Body of pancreas (tissue), 4 donors: ENCODE results near the gene BRF1. TPM values are rescaled to one million over a fixed set of nuclear protein-coding genes. Genes with fewer than 3 reads are reported as not detected.
"Not testable (repeated sequence)": the region's sequence is repeated elsewhere in the genome, so short reads cannot be mapped to it uniquely, and the experiment has no call there.

ENCODE experiments used
- ATAC-seq: fragments of 150-250 bp; one replicate; pipeline ENCODE4 v1.9.1; 2016
- DNase-seq, 4 donors: peaks; one replicate each; pipeline ENCODE4 v3.0.0-alpha.2; 2019
- H3K27ac ChIP-seq, 4 donors: fragments of 200-600 bp; sonication (generic); 1 replicate in 3 of 4; 2 replicates in 1 of 4; pipeline versions ENCODE4 v1.5.1 to v1.6.1; 2016 to 2019; ENCODE audit warnings: mild to moderate bottlenecking in 1 of 4, mixed read lengths in 1 of 4, moderate library complexity in 1 of 4
- H3K27me3 ChIP-seq, 2 donors: fragments of 200-600 bp; sonication (generic); one replicate each; pipeline ENCODE4 v1.6.0; 2016; ENCODE audit warnings: mild to moderate bottlenecking in 1 of 2
- H3K36me3 ChIP-seq, 2 donors: fragments of 200-600 bp; sonication (generic); replicated peaks in 1 of 2; 2 replicates each; pipeline ENCODE4 v1.5.1; 2016; ENCODE audit warnings: low read depth in 2 of 2; ENCODE audit not compliant: insufficient read depth in 1 of 2
- H3K4me1 ChIP-seq: fragments of 200-600 bp; sonication (generic); one replicate; pipeline ENCODE4 v1.6.0; 2016
- H3K4me3 ChIP-seq, 2 donors: fragments of 200-600 bp; sonication (generic); 1 replicate in 1 of 2; 2 replicates in 1 of 2; pipeline ENCODE4 v1.5.1; 2016 to 2019
- H3K9me3 ChIP-seq, 3 donors: fragments of 200-600 bp; sonication (generic); 1 replicate in 2 of 3; 2 replicates in 1 of 3; pipeline ENCODE4 v1.5.1; 2016
- POLR2A ChIP-seq, 3 donors: fragments of 450-650 bp; IDR thresholded peaks; one replicate each; pipeline ENCODE4 v1.6.1; 2016; ENCODE audit warnings: antibody characterized with exemption in 3 of 3, mild to moderate bottlenecking in 2 of 3
- WGBS, 2 donors: methylation state at CpG; one replicate each; pipeline ENCODE4 v1.1.5; 2017; 5-methylcytosine and 5-hydroxymethylcytosine counted together
- intact Hi-C: fragments of 100-400 bp; cut with DNase I; formaldehyde crosslinking; loops from one replicate; pipeline ENCODE4 v1.15.1; 2023
- total RNA-seq, 2 donors: library from RNA; depleted of rRNA; stranded (reverse); fragments of >200 nt; gene quantifications; one replicate each; pipeline ENCODE4 v1.1.0, GENCODE V29; 2016
- TF ChIP-seq, protein P1 (sequence below), 7 experiments: fragments of 450-650 bp in 4 of 7; fragments of 200-600 bp in 3 of 7; sonication (generic) in 3 of 7; IDR thresholded peaks; one replicate each; pipeline ENCODE4 v1.5.1; 2016 to 2019; ENCODE audit warnings: antibody characterized with exemption in 7 of 7

The BRF1 gene
- total RNA-seq, 2 donors from 2014 or later: 54.5 to 86.7 TPM

DNA sequence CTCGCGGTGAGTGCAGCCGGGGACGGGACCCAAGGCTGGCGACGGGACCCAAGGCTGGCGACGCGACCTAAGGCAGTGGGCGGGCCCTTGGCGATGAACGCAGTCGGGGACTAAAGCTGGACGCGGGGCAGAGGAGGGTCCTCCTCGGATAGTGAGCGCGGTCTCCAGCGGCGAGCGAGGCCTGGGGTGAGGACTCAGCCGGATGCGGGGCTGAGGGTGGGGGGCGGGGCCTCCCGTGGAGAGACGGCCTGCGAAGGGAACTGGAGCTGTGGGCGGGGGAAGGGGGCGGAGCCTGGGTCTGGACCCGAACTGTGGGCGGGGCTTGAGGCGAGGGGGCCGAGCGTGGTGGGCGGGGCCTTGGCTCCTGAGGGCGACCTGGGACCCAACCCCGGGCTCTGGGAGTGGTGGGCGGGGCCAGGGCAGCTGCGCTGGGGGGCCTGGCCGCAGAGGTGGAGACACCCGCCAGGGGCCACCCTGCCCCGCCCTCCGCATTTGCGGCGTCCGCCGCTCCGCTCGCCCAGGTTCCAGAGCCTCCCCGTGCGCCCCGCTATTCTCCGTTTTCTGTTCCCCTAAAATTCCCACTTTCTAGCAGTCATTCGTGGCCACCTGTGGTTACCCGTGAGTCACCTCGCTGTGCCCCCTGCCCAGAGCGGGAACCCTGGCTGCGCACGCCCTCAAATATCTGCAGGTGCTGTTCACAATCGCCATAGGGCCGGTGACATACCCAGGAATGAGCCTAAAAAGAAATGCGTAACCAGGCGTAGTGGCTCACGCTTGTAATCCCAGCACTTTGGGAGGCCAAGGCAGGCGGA is 508 bp upstream of the BRF1 start:
- ATAC-seq: peak; percentile 88
- Histone ChIP-seq H3K4me1 (peaks cover 26% of the 10 kb centered on the region), H3K27me3 (no peaks in the 10 kb centered on the region), H3K9me3 (no peaks in the 10 kb centered on the region), H3K27ac (peak overlapping the region; percentile 94 to 99 (median 98)), H3K36me3 (no peaks in the 10 kb centered on the region), H3K4me3 (peak overlapping the region; percentile 48 to 59)
- intact Hi-C loops: no loop called here
- TF ChIP-seq, protein P1, sequence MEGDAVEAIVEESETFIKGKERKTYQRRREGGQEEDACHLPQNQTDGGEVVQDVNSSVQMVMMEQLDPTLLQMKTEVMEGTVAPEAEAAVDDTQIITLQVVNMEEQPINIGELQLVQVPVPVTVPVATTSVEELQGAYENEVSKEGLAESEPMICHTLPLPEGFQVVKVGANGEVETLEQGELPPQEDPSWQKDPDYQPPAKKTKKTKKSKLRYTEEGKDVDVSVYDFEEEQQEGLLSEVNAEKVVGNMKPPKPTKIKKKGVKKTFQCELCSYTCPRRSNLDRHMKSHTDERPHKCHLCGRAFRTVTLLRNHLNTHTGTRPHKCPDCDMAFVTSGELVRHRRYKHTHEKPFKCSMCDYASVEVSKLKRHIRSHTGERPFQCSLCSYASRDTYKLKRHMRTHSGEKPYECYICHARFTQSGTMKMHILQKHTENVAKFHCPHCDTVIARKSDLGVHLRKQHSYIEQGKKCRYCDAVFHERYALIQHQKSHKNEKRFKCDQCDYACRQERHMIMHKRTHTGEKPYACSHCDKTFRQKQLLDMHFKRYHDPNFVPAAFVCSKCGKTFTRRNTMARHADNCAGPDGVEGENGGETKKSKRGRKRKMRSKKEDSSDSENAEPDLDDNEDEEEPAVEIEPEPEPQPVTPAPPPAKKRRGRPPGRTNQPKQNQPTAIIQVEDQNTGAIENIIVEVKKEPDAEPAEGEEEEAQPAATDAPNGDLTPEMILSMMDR (IDR thresholded peaks at IDR 0.05): peak in 2 of 7 experiments; percentile 5 to 17
- peak in 2 of 3 donors; percentile 73 to 75 for TF ChIP-seq POLR2A (IDR thresholded peaks at IDR 0.05)
- peak; percentile 99 to 100 (median 100) for DNase-seq
- 3 to 10% methylated on average over 21 to 62 of the region's 65 CpGs for WGBS, 2 donors

DNA sequence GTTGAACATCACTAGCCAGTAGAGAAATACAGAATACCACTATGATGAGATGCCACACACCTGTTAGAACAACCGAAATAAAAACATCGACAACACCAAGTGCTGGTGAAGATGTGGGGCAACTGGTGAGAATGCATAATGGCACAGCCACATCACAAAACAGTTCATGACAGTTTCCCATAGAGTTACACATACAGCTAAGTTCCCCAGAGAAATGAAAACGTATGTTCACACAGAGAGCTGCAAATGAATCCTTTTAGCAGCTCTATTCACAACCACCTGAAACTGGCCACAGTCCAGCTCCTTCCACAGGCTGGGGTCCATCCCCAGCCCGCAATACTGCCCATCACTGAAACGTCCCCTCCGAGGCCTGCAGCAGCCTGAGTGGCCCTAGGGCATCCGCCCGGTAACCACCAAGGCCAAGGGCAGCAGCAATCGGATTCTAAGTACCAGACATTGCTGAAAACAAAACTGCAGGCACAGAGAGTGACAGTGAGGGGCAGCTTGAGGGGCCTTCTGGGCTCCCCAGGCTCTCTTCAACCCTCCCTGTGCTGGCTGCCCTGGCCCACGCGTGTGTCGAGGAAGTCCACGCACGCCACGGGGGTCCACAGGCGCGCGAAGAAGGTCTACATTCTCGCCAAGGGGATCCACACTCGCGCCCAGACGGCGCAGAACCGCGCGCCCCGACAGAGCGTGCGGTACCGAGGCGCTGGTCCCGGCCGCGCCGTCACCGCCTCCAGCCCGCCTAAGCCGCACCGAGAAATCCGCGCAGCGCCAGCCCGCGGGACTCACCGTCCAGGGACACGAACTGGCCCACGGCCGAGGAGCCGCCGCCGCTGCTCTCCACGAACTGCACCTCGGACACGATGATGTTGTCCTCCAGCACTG is 903 bp downstream of the BRF1 start:
- ATAC-seq (peak; percentile 9), DNase-seq (peak in 1 of 4 donors; percentile 61)
- WGBS, 2 donors: 4 to 10% methylated on average over 18 to 48 of the region's 54 CpGs
- H3K36me3 ChIP-seq: no peaks in the 10 kb centered on the region
- H3K27me3 ChIP-seq: no peaks in the 10 kb centered on the region
- TF ChIP-seq, protein P1 (IDR thresholded peaks at IDR 0.05): no peak
- no peak for TF ChIP-seq POLR2A (IDR thresholded peaks at IDR 0.05)
- H3K27ac ChIP-seq: peak overlapping the region; percentile 94 to 99 (median 98)
- H3K4me3 ChIP-seq: peak overlapping the region; percentile 48 to 59
- H3K9me3 ChIP-seq: no peaks in the 10 kb centered on the region
- H3K4me1 ChIP-seq: peaks cover 27% of the 10 kb centered on the region
- intact Hi-C loops: loop anchor here (10.0 kb wide), 1 partner anchor 205 kb away; no protein-coding TSS in a partner anchor

DNA sequence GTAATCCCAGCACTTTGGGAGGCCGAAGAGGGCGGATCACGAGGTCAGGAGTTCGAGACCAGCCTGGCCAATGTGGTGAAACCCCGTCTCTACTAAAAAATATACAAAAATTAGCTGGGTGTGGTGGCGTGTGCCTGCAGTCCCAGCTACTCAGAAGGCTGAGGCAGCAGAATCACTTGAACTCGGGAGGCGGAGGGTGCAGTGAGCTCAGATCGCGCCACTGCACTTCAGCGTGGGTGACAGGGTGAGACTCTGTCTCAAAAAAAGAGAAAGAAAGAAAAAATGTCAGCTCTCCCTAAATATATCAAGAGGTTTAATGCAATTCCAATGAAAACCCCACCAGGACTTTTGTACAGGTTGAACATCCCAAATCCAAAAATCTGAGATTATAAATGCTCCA is 3.5 kb downstream of the BRF1 start:
- not testable (repeated sequence) for H3K9me3 ChIP-seq, H3K27ac ChIP-seq, H3K36me3 ChIP-seq, H3K27me3 ChIP-seq, DNase-seq, H3K4me3 ChIP-seq, ATAC-seq
- intact Hi-C loops: loop anchor here (10.0 kb wide), 1 partner anchor 203 kb away; no protein-coding TSS in a partner anchor
- 91 to 92% methylated on average over 11 of the region's 11 CpGs for WGBS, 2 donors
- peaks cover 48% of the 10 kb centered on the region for H3K4me1 ChIP-seq

GRCh38 chr14:105294142-105294597 is 6.6 kb downstream of the BRF1 start:
- peak overlapping the region in 1 of 4 donors; percentile 17 for H3K27ac ChIP-seq
- peak in 3 of 4 donors; percentile 48 to 61 (median 59) for DNase-seq
- ATAC-seq: peak; percentile 72
- peaks cover 34% of the 10 kb centered on the region for H3K4me1 ChIP-seq
- H3K9me3 ChIP-seq: no peaks in the 10 kb centered on the region
- intact Hi-C loops: loop anchor here (10.0 kb wide), 1 partner anchor 199 kb away; no protein-coding TSS in a partner anchor
- no peak for TF ChIP-seq POLR2A (IDR thresholded peaks at IDR 0.05)
- TF ChIP-seq, protein P1 (IDR thresholded peaks at IDR 0.05): no peak
- 20 to 55% methylated on average over 1 to 15 of the region's 15 CpGs for WGBS, 2 donors
- H3K4me3 ChIP-seq: no peak overlapping the region
- H3K27me3 ChIP-seq: no peaks in the 10 kb centered on the region
- H3K36me3 ChIP-seq: no peaks in the 10 kb centered on the region
